ENCODE results near the gene LIPG. TPM values are rescaled to one million over a fixed set of nuclear protein-coding genes. Genes with fewer than 3 reads are reported as not detected.
A peak's percentile ranks its signal among the peaks of the same experiment; 100 is the strongest.

Gene LIPG
- total RNA-seq (2011; cell fraction: chromatin; rRNA removed; ENCODE audit: low replicate concordance), result 3.2 and 9.7 TPM in 2 replicates
- total RNA-seq (2011; cell fraction: nucleolus; rRNA removed), result 5.0 and 5.2 TPM in 2 replicates
- 5.9 and 6.3 TPM in 2 replicates for total RNA-seq (2011; cell fraction: nucleoplasm; rRNA removed)
- 0.78 and 1.00 TPM in 2 replicates for total RNA-seq (2014; rRNA removed)
- total RNA-seq (2014; rRNA removed; fragmentation: Illumina TruSeq; extraction: Trizol), result 1.3 and 1.4 TPM in 2 replicates
- total RNA-seq (2015; rRNA removed; fragmentation: Illumina TruSeq; extraction: Trizol), result 1.4 and 1.7 TPM in 2 replicates
- 1.8 and 2.3 TPM in 2 replicates for total RNA-seq (2021)
- polyA plus RNA-seq (2011; rRNA removed), result 0.96 and 1.2 TPM in 2 replicates
- 1.2 and 1.3 TPM in 2 replicates for polyA plus RNA-seq (2011; cell fraction: cytosol; rRNA removed)
- 2.1 and 2.9 TPM in 2 replicates for polyA plus RNA-seq (2011; cell fraction: nucleus; rRNA removed)
- 2.8 and 8.5 TPM in 2 replicates for polyA plus RNA-seq (2012)
- polyA plus RNA-seq (2014; fragmentation: Illumina TruSeq; extraction: Trizol), result 1.4 and 1.6 TPM in 2 replicates
- 1 to 10 TPM in 1 of 2 experiments, under 1 TPM in 1; 0.76 to 1.6 TPM for polyA plus RNA-seq (2014; fragmentation: Nextera tagmentation; extraction: Ambion mirVana)
- polyA plus RNA-seq (2014; rRNA removed), result 1.3 and 1.9 TPM in 2 replicates
- polyA minus RNA-seq (2011; rRNA and poly(A)+ RNA removed), result 1.6 and 2.9 TPM in 2 replicates
- polyA minus RNA-seq (2011; cell fraction: cytosol; rRNA and poly(A)+ RNA removed), result 0.48 and 2.1 TPM in 2 replicates
- polyA minus RNA-seq (2011; cell fraction: nucleus; rRNA and poly(A)+ RNA removed), result 1.2 and 1.3 TPM in 2 replicates
- percentile 31 among the genes with signal in this experiment for Bru-seq, nascent RNA
- percentile 32 among the genes with signal in this experiment for BruChase-seq, experiment 1, labeled RNA remaining after a 2-hour chase
- BruChase-seq, experiment 2, labeled RNA remaining after a 6-hour chase, result percentile 37 among the genes with signal in this experiment
- long read RNA-seq, experiment 1, partial matches to known transcripts, result 0 of 2 reads
- long read RNA-seq, experiment 1, other reads (novel, unspliced or antisense), result 2 of 2 reads
- long read RNA-seq, experiment 2, partial matches to known transcripts, result 0 of 1 reads
- long read RNA-seq, experiment 2, other reads (novel, unspliced or antisense), result 0 of 1 reads
- long read RNA-seq, experiment 3, result 0 reads

- H4K20me1 ChIP-seq (replicated peaks; ENCODE audit: control insufficient read depth, insufficient read depth, low read length), result no peaks in the 10 kb centered on the region
- POLR2A ChIA-PET, result interaction anchor here (0.5 kb wide), 1 partner anchor 283 kb away, joined by 3 read pairs; no protein-coding TSS in a partner anchor
- intact Hi-C loops (cut with micrococcal nuclease), result loop anchor here (10.0 kb wide), 1 partner anchor 163 kb away; no protein-coding TSS in a partner anchor
- CTCF ChIA-PET (ENCODE audit: low intra/inter-chr PET ratio), result no interaction called here
- H3K9ac ChIP-seq (ENCODE audit: insufficient read depth in 1 of 2, low read depth in 2 of 2, low read length in 2 of 2), result peak within 1 kb of the TSS; percentile 4 to 83; a peak in 3 of 4 replicates
- no peaks in the 10 kb centered on the region for H3K79me2 ChIP-seq (ENCODE audit: control insufficient read depth, insufficient read depth, low read length)
- peak; percentile 75 to 80 (median 78) for DNase-seq (ENCODE audit: extremely low read depth in 1 of 4, low spot score in 3 of 4)
- peak within 1 kb of the TSS; percentile 82 for H2AFZ ChIP-seq (ENCODE audit: low read depth, low read length)
- H3K9me3 ChIP-seq (replicated peaks; ENCODE audit: control insufficient read depth, insufficient read depth, low read depth, low read length), result no peaks in the 10 kb centered on the region
- peak; percentile 65 for FAIRE-seq
- H3K27ac ChIP-seq (ENCODE audit: extremely low read depth, low read depth, low read length), result no peak within 1 kb of the TSS
- no peaks in the 10 kb centered on the region for H3K36me3 ChIP-seq (ENCODE audit: control insufficient read depth, insufficient read depth, low read length)
- in situ Hi-C loops (cut with MboI), result no loop called here
- peak; percentile 94 for ATAC-seq
- H3K4me1 ChIP-seq (replicated peaks in 1 of 2; ENCODE audit: control insufficient read depth in 2 of 2, insufficient read depth in 2 of 2, low read length in 2 of 2), result peaks cover 0 to 23% of the 10 kb centered on the region in 2 experiments; a peak in 4 of 5 replicates
- H3K4me2 ChIP-seq (ENCODE audit: insufficient read depth, low read length), result peak within 1 kb of the TSS; percentile 68
- H3K9me1 ChIP-seq (ENCODE audit: control insufficient read depth, insufficient read depth, low read length), result no peaks in the 10 kb centered on the region
- no TSS peak for BruUV-seq (replicated peaks)
- H3K4me3 ChIP-seq, result peak within 1 kb of the TSS; percentile 18; the same call in 1 of the 2 replicates
- WGBS (ENCODE audit: insufficient coverage, low coverage, missing lambda C conversion rate), result 32% methylated on average over 39 of the region's 67 CpGs
- H3K27me3 ChIP-seq (ENCODE audit: control insufficient read depth in 2 of 2, insufficient read depth in 2 of 2, low read length in 2 of 2), result peaks cover 0 to 21% of the 10 kb centered on the region in 2 experiments; a peak in 3 of 5 replicates
- TF ChIP-seq GTF2F1 (IDR thresholded peaks at IDR 0.05; ENCODE audit: low read depth, low read length) (no peak), HDGF (IDR thresholded peaks at IDR 0.05) (no peak), ZNF395 (CRISPR knock-in tag; IDR thresholded peaks at IDR 0.05) (no peak), SRSF9 (IDR thresholded peaks at IDR 0.05; ENCODE audit: borderline replicate concordance, low read depth, low read length) (no peak), ZNF436 (CRISPR knock-in tag; IDR thresholded peaks at IDR 0.05) (no peak), HNRNPUL1 (IDR thresholded peaks at IDR 0.05; ENCODE audit: low read length) (no peak), PBX2 (CRISPR knock-in tag; IDR thresholded peaks at IDR 0.05; ENCODE audit: low read depth) (no peak), PBX2 (tag; conservative IDR thresholded peaks at IDR 0.05; ENCODE audit: low read depth) (no peak), E2F3 (CRISPR knock-in tag; IDR thresholded peaks at IDR 0.05) (no peak), MAFF (IDR thresholded peaks at IDR 0.05; ENCODE audit: low read length) (no peak), ATF1 (CRISPR knock-in tag; IDR thresholded peaks at IDR 0.05) (no peak), ATF1 (tag; IDR thresholded peaks at IDR 0.05) (peak; percentile 71)
Measured at GRCh38 chr18:49561289-49562193, at the start of gene LIPG. LIPG (plus strand) TSS chr18:49562057; CDS start chr18:49562309, 252 bp downstream.

All from K562 (cell line).